Dermis microvascular lymphatic vessel endothelial cell (primary cell): Measurements from ENCODE around the gene FOXC2. TPM values are rescaled to one million over a fixed set of nuclear protein-coding genes. Genes with fewer than 3 reads are reported as not detected.
A peak's percentile ranks its signal among the peaks of the same experiment; 100 is the strongest.

ENCODE experiments used
- DNase-seq, 2 donors: peaks; one replicate each; pipeline versions ENCODE4 v3.0.0 to v3.0.0-alpha.2; 2010; ENCODE audit warnings: low read depth in 2 of 2
- total RNA-seq: library from RNA; depleted of rRNA; stranded (reverse); fragments of >200 nt; gene quantifications from 2 replicates; pipeline ENCODE4 v1.2.1, GENCODE V29; 2014

The FOXC2 gene
- total RNA-seq, 1 donor from 2014 or later = 1.7 TPM

DNA sequence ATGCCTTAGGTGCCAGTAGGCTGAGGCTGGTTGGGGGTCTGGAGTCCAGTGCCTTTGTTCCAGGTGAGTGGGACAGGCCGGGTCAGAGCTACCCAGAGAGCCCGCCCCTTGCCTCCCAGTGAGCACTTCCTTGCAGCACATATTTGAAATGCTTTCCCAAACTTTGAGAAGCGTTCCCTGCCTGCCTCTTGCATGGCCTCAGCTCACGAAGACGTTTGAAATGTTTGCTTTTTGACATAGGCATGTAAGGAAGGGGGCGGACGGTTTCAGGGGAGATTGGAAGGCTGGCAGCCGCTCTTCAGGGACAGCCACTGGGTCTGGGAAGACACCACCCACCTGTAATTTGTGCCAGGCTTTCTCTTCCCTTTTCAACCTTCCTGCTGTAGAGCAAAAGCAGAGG lies 6.6 kb downstream of the FOXC2 start:
- DNase-seq = peak in 1 of 2 donors; percentile 11

- DNase-seq = peak in 1 of 2 donors; percentile 13
Measured at GRCh38 chr16:86573646-86574508, 7.2 kb downstream of the FOXC2 start.

DNA sequence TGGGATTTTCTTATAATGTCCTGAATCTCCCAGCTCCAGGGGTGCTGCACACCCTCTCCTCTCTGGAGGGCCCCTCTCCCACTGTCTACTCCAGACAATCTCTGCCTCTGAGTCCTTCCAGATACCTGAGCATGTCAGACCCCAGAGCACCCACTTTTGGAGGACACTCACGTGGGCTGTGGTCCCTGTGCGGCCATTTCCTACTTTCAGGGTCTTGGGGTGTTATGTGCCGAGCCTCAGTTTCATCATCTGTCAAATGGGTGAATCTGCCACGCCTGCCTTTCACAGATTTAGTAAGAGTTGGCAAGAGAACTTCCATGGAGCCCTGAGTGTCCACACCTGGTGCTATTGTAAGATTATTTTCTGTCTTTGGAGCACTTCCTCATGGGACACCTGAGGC lies 8.0 kb downstream of the FOXC2 start:
- DNase-seq = peak in 1 of 2 donors; percentile 16

DNA sequence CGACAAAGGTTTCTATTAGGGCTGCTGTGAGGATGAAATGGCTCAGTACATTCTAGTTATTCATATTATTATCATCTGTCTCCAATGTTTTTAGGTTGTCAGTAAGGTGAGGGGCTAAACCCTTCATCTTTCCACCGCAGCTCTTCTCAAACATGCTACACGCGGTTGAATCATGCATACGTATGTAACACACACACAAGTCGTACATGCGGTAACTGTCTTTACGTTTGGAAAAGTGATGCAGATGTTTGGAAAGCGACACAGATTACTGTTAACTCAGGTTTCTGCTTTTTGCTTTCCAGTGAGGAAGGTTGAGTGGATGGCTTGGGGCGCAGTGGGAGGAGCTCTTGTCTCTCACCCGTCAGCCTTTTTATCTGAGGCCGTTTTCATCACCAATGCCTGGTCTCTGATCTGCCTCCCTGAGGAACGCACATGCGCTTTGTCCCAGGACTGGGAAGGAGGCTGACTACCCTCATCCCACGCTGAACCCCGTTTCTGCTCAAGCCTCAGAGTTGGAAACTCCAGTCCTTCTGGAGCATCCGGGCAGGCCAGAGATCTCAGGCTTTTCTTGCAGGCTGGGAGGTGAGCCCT lies 8.6 kb downstream of the FOXC2 start:
- peak in 1 of 2 donors; percentile 25 for DNase-seq

GRCh38 chr16:86575754-86576557 lies 9.3 kb downstream of the FOXC2 start:
- peak; percentile 60 to 92 for DNase-seq

- peak in 1 of 2 donors; percentile 54 for DNase-seq
Measured at GRCh38 chr16:86576591-86577313, 10.1 kb downstream of the FOXC2 start.

DNA sequence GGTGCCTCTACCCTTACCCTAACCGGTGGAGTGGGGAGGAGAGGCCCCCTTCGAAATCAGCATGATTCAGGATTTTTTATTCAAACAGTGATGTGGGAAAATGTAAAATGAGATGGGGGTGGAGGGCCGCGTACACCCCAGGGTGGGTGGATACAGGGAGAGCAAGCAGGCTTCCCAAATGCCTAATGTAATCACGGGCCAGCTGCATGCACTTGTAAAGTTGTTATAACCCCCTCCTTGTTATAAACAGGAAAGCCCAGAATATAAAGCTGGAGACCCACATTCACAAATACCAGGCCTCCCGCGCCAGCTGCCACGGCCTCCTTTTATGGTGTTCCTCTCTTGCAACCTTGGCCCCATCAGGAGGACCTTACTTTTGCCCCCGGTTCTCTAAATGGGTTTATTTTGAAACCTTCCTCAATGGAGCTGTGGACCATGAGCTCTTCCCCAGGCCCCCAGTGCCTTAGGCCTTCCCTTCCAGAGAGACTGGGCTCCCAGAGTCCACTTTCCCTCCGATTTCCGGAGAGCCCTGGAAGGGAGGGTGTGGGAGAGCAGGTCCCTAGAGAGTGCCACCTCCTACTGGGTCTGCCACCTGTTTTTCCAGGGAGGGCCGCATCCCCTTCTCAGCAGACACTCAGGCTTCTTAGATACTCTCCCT lies 10.8 kb downstream of the FOXC2 start:
- peak in 1 of 2 donors; percentile 62 for DNase-seq

DNA sequence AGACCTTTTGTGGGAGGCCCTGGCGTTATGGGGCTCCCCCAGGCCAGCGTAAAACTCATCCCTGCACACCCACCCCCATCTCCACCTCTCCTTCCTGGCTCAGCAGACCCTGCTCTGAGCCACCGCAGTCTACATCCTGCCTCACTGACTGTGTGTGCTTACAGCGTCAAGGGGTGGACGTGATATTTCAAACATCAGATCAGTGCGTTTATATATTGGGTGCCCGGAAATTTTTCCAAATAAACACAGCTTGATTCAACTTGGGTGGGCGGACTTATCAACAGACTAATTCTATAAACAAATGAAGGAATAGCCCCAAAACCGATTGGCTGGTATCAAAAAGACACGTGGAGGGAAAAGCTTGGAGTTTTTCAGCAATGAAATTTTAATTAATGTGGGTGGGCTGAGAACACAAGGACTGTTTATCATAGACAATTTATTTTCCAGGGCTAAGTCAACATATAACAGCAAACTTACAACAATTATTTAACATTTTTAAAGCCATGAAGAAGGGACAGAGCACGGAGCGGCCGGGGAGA lies 11.5 kb downstream of the FOXC2 start, which contains the start of gene FOXL1:
Gene FOXL1, plus strand, starts transcription at position 489 of the 539 bp plus-strand sequence. CDS start 175 bp downstream, outside the sequence.
- peak in 1 of 2 donors; percentile 57 for DNase-seq

DNA sequence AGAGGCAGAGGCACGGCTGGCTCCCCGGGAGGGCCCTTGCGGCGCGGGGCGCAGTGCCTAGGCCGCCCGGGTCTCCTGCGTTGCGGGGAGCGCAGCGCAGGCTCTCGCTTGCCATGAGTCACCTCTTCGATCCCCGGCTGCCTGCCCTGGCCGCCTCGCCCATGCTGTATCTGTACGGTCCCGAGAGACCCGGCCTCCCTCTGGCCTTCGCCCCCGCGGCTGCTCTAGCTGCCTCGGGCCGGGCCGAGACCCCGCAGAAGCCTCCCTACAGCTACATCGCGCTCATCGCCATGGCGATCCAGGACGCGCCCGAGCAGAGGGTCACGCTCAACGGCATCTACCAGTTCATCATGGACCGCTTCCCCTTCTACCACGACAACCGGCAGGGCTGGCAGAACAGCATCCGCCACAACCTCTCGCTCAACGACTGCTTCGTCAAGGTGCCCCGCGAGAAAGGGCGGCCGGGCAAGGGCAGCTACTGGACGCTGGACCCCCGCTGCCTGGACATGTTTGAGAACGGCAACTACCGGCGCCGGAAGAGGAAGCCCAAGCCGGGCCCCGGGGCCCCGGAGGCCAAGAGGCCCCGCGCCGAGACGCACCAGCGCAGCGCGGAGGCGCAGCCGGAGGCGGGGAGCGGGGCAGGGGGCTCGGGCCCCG lies 12.1 kb downstream of the FOXC2 start:
- peak in 1 of 2 donors; percentile 49 for DNase-seq

- no peak for DNase-seq
Measured at GRCh38 chr16:86579268-86580062, 12.8 kb downstream of the FOXC2 start.

GRCh38 chr16:86580063-86580790 lies 13.6 kb downstream of the FOXC2 start:
- DNase-seq = no peak

GRCh38 chr16:86580791-86581170 lies 14.2 kb downstream of the FOXC2 start:
- DNase-seq = no peak

GRCh38 chr16:86581458-86581857 lies 14.8 kb downstream of the FOXC2 start:
- no peak for DNase-seq

GRCh38 chr16:86584071-86584685 lies 17.5 kb downstream of the FOXC2 start:
- peak in 1 of 2 donors; percentile 35 for DNase-seq

DNA sequence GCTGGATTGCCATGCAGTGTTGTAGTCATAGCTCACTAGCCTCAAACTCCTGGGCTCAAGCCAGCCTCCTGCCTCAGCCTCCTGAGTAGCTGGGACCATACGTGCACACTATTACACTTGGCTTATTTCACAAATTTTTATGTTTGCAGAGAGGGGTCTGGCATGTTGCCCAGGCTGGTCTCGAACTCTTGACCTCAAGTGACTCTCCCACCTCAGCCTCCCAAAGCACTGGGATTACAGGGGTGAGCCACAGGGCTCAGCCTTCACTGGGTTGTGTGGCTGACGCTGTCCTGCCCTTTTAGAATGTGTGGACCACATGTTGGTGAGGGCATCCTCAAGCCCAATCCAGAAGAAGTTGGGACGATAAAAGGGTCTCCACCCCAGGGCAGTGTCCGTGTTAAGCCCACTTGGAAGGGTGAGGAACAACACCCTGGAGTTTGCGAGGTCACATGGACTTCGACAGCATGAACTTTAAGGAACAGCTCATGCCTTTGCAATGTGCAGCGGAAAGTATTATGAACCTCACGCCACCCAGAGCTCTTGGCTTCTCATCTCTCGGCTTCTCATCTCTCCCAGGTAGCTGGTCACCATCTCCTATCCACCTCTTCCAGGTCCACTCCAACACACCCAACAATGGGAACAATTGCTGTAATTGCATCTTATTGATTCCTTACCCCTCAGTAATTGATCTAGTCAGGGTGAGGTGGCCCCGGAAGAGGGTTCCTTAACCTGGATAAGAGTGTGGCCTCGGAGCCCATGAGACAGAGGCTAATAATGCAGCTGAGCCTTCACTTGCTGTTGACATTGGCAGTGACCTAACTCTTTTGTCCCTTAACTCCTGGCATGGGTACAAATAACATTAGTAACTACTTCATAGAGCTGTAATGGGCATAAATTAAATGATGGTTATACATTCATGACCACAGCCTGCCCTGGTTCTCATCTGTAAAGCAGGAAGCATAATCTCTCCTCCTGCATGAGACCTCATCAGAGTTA lies 18.4 kb downstream of the FOXC2 start:
- DNase-seq = peak in 1 of 2 donors; percentile 46

GRCh38 chr16:86585821-86586611 lies 19.4 kb downstream of the FOXC2 start:
- DNase-seq = no peak
